HG03521 (cell line): ENCODE results near the gene LYRM1.
"Not testable (repeated sequence)": the region's sequence is repeated elsewhere in the genome, so short reads cannot be mapped to it uniquely, and the experiment has no call there.

Experiments
- ATAC-seq: cut with Tn5 transposase; IDR thresholded peaks from one replicate; pipeline ENCODE4 v1.9.1; 2021; ENCODE audit warnings: mild to moderate bottlenecking, moderate library complexity; ENCODE audit not compliant: unreplicated experiment

LYRM1 gene

DNA sequence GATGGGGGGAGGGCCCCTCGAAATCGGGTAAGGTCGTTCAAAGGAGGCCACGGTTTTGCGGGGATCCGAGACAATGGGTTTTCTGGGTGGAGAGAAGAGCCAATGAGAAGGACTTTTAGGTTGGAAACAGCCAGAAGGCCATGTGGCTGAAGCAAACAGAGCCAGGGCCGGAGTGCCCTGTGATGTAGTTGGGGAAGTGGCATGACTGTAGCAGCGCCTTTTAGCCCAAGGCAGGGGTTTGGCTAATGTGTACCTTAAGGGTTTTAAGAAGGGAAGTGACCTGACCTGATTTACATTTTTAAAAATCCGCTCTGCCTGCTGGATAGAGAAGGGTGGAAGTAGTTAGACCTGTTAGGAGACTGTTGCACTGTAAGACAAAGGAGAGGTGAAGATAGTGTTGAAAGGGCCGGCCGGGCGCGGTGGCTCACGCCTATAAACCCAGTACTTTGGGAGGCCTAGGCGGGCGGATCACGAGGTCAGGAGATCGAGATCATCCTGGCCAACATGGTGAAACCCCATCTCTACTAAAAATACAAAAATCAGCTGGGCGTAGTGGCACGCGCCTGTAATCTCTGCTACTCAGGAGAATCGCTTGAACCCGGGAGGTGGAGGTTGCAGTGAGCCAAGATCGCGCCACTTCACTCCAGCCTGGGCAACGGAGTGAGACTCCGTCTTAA, 1.0 kb downstream of the LYRM1 start:
- no peak for ATAC-seq

DNA sequence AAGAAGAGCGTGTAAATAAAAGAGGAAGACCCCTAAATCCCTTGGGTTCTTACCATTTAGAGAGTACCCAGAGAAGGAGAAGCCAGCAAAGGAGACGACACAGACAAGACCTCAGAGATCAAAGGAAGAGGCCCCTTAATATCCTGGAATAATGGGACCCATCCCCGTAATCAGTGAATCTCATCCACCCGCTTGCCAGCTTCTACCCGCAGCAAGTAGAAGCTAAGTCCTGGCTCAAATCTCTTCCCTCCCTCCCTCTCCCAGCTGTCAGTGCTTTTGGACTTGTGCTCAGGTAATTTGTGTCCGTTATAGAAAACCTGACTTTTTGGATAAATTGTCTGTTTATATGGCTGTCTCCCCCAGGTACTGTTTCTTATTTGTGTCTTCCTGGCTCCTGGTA, 1.9 kb downstream of the LYRM1 start:
- ATAC-seq: no peak

DNA sequence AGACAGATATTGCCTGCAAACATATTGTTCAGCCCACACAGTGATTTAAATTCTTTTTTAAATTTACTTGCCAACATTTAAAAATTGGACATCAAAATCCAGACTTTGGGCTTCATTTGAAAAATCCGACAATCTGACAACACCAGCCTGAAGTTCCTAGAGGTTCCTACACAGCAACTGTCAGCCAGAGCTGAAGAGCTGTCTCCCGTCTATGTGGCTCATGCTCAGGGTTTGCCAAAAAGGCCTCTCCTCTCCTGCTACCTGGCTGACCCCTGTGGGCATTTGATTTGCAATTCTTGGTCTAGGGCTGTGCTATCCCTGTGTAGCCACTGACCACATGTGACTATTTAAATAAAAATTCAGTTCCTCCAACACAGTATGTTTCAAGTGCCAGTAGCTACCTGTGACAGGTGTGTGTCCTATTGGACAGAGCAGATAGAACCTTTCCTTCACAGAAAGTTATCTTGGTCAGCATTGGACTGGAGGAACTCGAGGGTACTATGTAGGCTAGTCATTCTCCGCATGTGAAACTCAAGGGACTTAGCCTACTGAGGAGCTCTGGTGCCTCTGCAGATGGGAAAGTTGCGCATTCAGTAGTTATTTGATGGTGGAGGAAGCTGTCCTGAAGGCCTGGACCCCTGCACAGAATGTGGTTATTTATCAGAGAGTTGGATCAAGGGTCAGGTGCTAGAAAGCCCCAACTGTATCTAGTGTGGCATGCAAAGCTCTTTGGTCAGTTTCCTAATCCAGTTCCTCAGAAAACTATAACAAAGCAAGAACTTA, 2.7 kb downstream of the LYRM1 start:
- ATAC-seq: no peak

DNA sequence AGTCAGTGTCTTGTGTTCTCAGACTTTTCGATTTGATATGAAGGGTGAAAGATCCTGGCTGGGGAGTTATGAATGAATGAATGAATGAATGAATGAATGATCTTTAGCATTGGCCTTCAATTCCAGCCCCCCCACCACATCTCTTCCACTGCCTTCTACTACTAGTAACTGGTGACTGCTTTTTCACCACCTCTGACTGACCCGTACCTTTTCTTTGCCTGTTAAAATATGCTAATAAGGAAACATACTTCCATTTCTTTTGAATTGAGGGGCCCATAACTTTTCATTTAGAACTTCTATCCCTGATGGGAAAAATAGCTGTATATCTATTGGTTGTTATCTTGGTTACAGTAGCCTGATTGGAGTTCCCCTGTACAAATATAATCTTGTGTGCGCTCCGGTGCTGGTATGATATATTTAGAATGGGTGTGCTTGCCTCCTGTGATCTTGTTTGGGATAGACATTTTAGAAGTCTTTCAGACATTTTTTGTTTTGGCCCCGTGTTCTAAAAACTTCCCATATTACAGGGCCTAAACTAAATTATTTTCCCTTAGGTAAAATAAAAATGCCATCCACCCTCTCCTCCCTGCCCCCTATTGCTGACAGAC, 3.4 kb downstream of the LYRM1 start:
- ATAC-seq: no peak

DNA sequence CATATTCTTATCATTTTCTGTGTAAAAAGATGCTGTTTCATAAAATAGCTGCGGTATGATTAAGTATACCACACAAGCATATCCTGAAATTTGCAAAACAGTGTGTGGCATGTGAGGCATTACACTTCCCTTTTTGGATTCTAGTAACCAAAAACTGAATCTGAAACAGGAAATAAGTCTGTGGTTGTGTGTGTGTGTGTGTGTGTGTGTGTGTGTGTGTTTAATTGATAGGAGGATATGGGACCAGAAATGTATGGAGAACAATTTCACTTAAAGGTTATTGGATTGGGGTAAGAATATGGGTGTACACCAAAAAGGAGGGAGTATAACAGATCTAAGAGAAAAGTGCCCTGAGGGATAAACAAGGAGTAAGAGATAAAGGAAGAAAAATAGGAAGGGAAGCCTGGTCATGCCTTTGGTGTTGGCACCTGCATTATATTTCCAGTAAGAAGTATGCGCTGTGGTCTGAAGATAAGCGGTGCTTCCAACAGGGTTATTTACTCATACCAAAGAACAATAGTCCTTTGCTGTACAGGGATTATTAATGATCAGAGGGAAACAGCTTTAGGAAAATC, 4.0 kb downstream of the LYRM1 start:
- ATAC-seq: no peak

DNA sequence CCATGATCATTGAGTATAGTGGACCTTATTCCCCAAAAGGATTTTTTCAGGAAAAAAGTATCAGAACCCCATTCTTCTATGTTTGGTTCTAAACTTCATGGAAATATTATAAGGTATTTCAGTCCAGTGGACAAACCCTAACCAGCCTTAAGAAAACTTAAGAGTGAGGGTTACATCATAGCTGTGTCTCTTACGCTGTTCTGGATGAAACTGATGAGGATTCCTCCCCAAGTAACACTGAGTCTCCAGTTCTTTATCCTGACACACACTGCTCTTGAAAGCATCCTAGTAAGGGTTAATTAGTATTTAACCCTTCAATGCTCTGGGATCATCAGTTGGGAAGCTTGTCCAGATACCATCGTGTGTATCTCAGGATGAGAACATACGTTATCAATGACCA, 5.0 kb downstream of the LYRM1 start:
- no peak for ATAC-seq

DNA sequence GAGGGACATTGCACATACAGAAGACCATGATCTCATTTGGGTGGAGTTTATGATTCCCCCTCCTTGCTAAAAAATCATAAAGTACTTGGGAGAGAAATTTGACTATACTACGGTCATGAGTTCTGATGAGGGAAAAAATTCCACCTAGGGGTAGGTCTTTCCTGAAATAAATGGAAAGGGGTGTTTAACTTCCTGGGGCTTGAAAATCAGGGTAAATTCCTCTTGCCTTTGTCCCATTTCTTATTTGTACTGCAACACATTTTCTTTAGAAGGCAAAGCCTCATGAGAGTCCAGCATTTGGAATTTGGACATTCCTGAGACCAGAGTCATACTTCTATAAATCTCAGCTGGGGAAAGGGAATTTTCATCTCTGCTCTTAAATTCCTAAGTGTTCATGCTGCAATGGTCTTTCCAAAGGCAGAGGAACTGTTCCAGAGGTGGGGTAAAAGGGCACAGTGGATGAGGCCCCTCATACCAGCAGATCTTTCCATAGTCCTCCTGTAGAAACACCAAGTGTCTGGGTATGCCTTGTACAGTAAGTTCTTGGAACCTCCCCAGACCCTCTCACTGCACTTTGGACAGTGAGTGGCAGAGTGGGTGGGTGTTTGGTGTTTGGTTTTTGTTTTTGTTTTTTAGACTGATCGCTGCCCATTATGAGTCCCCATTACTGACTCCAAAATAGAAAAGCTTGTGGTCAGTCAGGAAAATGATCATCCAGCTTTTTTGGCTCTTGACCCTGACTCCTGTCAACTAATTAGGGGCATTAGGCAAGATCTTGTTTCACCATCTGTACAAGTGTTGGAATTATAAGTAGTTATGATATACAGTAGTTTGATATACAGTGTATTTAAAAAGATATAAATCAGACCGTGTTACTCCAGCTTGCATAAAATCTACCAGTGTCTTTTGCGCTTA, 6.0 kb downstream of the LYRM1 start:
- no peak for ATAC-seq

DNA sequence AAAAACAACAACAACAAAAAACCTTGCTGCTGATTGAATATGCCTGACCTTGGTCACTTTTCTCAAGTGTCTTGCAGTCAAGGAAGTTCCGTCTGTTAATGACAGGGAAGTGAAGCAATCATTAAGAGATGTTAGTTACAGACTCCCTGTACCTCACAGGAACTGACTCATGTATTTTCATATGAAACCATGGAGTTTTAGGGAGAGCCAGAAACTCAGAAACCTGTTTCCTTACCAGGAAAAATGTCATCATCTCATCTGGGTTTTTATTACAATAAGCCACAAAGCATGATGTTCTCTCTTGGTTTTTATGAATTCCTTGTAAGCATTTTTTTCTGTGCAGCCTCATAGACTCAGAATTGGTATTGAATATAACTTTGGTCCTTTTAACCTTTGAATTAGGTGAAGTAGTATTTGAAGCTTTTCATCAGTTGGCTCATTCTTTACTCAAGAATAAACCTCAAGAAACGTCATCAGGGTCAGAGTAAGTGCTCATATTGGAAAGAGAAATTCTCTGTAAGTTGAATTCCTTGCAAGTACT, 10.3 kb downstream of the LYRM1 start:
- no peak for ATAC-seq

DNA sequence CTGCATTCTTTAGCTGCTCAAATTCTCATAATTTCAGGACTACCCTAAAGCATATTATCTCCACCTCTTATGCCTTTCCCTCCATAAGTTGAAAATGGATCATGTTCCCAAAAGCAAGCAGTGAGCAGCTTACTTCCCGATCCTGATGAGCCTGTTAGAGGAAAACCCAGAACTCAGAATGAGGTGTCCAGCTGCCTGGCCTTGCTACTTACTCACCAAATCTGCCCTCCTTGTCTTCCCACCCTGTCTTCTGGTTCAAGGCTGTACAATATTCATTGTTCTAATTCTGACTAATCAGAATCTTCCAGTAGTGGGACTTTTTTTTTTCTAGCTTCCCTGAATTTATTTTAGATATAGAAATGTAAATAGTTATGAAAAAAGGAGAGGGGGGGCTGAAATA, 10.8 kb downstream of the LYRM1 start:
- ATAC-seq: no peak

DNA sequence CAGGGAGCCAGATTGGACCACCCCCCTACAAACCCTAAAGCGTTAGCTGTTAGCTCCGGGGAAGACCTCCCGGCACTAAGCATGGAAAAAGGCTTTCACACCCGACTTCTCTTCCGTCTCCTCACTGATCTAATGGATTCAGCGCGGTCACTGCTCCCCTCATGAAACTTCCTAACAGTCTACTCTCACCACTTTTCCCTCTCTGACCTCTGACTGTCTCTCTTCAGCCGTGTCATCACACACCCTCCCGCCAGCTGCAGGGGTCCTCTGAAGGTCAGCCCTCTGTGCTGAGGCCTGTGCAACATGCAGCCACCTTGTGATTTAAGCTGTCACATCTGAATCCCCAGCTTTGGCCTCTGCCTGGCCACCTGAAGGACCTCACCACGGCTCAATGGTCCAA, 15.7 kb downstream of the LYRM1 start:
- no peak for ATAC-seq

DNA sequence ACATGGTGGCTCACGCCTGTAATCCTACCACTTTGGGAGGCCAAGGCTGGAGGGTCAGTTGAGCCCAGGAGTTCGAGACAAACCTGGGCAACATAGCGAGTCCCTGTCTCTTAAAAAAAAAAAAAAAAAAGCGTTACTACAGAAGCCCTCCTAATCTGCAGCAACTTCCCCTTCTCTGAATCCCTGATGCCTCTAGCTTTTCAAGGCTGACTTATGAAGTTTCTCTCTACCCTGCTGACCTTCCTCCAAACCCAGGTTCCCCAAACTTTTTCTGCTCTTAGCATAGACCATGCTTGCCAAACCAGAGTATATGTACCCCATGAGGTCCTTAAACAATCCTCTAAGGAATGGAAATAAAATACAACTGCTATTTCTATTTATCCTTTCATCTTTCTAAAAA, 16.4 kb downstream of the LYRM1 start:
- no peak for ATAC-seq

DNA sequence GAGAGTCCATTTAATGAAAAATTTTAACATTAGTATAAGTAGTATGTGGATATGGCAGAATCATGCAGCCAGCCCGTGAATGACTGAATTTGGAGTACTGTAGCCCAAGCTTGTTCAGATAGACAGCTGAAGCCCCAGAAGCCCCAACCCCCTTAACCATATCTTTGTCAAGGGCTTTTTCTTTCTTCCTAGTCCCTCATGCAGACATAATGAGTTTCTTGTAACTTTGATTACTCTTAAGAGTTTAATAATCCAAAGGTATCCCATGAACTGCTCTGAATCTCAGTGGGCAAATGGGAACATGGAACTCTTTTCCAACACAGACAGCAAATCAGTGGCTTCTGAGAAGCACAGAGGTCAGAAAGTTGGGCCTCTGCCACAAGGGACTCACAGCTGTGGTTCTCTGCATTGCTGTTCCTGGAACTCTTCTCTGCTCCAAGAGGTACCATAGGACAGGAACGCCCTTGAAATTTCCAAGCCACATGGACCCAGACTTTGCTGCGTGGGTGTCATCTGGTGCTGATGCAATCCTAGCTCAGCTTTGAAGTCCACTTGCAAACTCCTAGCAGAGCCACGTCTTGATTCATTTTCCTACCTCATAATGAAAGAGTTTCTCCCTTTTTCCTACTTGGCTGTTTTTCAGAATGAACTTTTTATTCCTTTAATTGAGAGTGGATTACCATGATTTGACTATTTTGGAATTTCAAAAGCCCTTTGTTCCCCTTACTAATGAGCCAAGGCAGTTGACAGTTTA, 18.1 kb downstream of the LYRM1 start:
- ATAC-seq: no peak

DNA sequence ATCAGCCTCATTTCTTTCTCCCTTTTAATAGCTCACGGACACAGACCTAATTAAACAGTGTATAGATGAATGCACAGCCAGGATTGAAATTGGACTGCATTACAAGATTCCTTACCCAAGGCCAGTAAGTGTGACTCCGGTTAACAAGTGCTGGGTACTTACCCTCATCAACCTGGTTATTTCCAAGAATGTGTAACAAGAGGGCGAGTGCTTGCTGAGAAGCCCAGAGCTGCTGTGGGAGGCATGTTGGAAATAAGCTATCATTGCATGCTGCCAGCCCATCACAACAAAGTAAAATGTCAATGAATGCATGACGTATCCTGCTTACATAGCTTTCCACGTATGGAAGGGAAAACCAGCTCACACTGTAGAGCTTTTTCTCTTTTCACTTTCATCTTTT, 19.5 kb downstream of the LYRM1 start:
- no peak for ATAC-seq

DNA sequence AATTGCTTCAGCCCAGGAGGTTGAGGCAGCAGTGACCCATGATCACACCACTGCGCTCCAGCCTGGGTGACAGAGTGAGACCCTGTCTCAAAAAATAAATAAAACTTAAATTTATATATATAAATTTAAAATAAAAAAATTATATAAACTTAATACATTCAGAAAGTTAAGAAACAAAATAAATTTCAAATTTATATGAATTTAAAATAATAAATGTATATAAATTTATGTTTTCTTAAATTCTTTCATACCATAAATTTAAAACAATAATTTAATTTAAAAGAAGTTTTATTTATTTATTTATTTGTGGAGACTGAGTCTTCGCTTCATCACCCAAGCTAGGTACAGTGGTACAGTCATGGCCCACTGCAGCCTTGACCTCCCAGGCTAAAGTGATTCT, 20.2 kb downstream of the LYRM1 start:
- ATAC-seq: no peak

DNA sequence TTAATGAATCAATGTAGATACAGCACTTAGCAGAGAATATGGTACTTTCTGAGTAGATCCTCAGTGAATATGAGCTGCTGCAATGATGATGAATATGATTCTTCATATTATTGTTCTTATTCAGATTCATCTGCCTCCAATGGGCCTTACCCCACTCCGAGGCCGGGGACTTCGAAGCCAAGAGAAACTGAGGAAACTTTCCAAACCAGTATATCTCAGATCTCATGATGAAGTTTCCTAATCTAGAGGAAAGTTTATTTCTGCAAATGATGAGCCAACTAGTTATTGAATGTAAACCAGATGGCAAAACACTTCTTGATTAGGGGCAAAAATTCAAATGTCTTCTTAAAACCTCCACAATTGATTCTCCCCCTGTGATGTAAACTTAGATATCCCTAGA, 23.3 kb downstream of the LYRM1 start:
- ATAC-seq: no peak

DNA sequence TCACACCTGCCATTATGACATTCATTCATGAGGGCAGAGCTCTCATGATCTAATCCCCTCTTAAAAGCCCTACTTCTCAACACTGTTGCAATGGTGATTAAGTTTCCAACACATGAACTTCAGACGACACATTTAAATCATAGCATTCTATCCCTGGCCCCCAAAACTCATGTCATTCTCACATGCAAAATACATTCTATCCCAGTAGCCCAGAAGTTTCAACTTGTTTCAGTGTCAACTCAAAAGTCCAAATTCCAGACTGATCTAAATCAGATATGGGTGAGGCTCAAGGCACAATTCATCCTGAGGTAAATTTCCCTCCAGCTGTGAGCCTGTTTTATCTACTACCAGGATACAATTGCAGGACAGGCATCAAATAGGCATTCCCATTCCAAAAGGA, 25.2 kb downstream of the LYRM1 start:
- no peak for ATAC-seq

DNA sequence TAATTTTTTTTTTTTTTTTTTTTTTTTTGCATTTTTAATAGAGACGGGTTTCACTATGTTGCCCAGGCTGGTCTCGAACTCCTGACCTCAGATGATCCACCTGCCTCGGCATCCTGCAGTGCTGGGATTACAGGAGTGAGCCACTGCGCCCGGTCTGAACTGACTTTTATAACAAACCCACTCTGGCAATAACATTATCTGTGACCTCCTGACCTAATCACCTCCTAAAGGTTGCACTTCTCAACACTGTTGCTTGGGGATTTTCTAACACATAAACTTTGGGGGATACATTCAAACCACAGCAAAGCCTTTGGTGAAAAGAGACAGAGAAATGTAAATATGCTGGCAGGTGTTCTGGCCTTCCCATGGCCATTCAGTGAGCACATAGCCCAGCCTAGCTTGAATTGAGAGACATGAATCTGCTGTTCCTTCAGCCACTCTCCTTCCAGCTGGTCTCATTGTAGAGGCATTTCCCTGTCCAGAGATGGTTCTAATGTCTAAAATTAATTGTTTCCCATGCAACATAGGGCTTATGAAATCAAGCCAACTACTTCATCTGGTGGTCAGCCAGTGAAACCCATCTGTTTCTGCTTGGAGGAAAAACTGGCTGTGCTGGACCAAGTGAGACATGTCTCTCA, 28.3 kb downstream of the LYRM1 start:
- no peak for ATAC-seq

DNA sequence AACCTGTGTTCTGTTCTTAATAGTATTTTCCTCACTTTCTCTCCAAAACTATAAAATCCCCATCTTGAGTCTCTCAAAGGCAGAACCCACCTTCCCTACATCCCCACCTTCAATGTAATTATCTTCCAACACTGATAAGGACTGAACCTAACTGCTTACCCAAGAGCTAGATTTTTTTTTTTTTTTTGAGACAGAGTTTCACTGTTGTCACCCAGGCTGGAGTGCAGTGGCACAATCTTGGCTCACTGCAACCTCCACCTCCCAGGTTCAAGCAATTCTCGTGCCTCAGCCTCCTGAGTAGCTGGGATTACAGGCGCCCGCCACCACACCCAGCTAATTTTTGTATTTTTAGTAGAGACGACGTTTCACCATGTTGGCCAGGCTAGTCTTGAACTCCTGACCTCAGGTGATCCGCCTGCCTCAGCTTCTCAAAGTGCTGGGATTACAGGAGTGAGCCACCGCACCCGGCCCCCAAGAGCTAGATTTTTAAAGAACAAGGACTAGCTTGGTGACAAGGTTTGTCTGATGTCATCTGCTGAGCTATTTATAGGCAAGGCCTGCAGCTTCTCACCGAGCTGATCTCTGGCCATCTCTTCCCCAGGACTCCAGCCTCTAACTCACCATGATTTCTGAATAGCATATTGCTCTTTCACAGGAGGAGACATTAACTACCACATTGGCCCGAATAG, 29.2 kb downstream of the LYRM1 start:
- ATAC-seq: not testable (repeated sequence)

DNA sequence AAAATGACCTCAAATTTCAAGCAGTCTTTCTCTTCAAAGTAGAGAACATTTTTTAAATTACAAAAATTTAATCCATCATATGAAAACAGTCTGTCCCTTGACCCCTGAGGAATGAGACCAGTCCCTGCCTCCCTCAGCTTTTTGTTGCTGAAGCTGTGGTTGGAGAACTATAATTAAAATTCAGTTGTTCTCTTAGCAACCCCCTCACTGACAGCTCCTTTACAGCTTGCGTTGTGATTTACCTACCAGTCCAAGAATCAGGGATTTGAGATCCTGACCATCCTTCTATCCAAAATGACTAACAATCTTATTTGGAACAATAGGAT, 29.8 kb downstream of the LYRM1 start:
- ATAC-seq: no peak
